ENCODE data around the gene SIRT2. TPM values are rescaled to one million over a fixed set of nuclear protein-coding genes. Genes with fewer than 3 reads are reported as not detected.

Gene SIRT2
- total and polyA plus RNA-seq, 2 of the 8 experiments (the other 6 are each of a cell fraction or from before 2014, with no cell fraction given): 6.5 to 10.0 TPM

- TF ChIP-seq CHD7 (IDR thresholded peaks at IDR 0.05; ENCODE audit: insufficient replicate concordance, low read length) (no peak), NANOG (IDR thresholded peaks at IDR 0.05; ENCODE audit: insufficient read depth, low read depth, low read length, poor library complexity, severe bottlenecking) (no peak), POLR2A (IDR thresholded peaks at IDR 0.05; ENCODE audit: control extremely low read depth in 1 of 2, low read depth in 2 of 2, low read length in 2 of 2) (peak; percentile 40 to 71; a peak in 2 of 3 replicates), SRF (IDR thresholded peaks at IDR 0.05; ENCODE audit: low read depth, low read length) (no peak), TCF12 (IDR thresholded peaks at IDR 0.05; ENCODE audit: low read depth, low read length) (no peak), MAFK (IDR thresholded peaks at IDR 0.05; ENCODE audit: low read depth, low read length) (no peak), POLR2AphosphoS5 (IDR thresholded peaks at IDR 0.05; ENCODE audit: low read depth, low read length) (peak; percentile 40), CREB1 (IDR thresholded peaks at IDR 0.05) (peak; percentile 95), BCL11A (IDR thresholded peaks at IDR 0.05; ENCODE audit: low read depth in 2 of 2, low read length in 2 of 2) (no peak), KDM1A (IDR thresholded peaks at IDR 0.05; ENCODE audit: borderline replicate concordance, low read length) (no peak), RNF2 (IDR thresholded peaks at IDR 0.05; ENCODE audit: borderline replicate concordance, low read depth, low read length, missing control alignments, poor library complexity, severe bottlenecking) (no peak), JUN (IDR thresholded peaks at IDR 0.05; ENCODE audit: low read depth, low read length) (no peak)
Observed at GRCh38 chr19:38851622-38852230, 47.7 kb downstream of the SIRT2 start (continued).

All from H1 (cell line).